C4-2B (cell line): ENCODE measurements around the gene SIRT4.

ENCODE experiments used
- H3K27ac ChIP-seq: fragments of 450-650 bp; 2 replicates; pipeline ENCODE4 v1.5.1; 2017
- CTCF ChIP-seq: fragments of 450-650 bp; conservative IDR thresholded peaks from 2 replicates; pipeline ENCODE4 v1.5.1; 2017; ENCODE audit warnings: mild to moderate bottlenecking
- ZFX ChIP-seq: fragments of 450-650 bp; IDR thresholded peaks from 2 replicates; pipeline ENCODE4 v1.6.1; 2017

The SIRT4 gene

GRCh38 chr12:120261951-120262851 is 39.9 kb upstream of the SIRT4 start:
- no peak for TF ChIP-seq CTCF
- TF ChIP-seq ZFX = no peak
- H3K27ac ChIP-seq = no peak overlapping the region

GRCh38 chr12:120262852-120263747 is 39.0 kb upstream of the SIRT4 start:
- TF ChIP-seq ZFX = no peak
- no peak for TF ChIP-seq CTCF
- peak overlapping the region; percentile 82; the same call in 1 of the 2 replicates for H3K27ac ChIP-seq

- H3K27ac ChIP-seq = peak overlapping the region; percentile 82
- no peak for TF ChIP-seq ZFX
Measured at GRCh38 chr12:120263748-120264085, 38.4 kb upstream of the SIRT4 start.

- TF ChIP-seq ZFX (no peak), CTCF (no peak)
- peak overlapping the region; percentile 82 for H3K27ac ChIP-seq
Measured at GRCh38 chr12:120264086-120264903, 37.8 kb upstream of the SIRT4 start.

- H3K27ac ChIP-seq = peak overlapping the region; percentile 82
- TF ChIP-seq ZFX (no peak), CTCF (no peak)
Measured at GRCh38 chr12:120264904-120265472, 37.1 kb upstream of the SIRT4 start.

GRCh38 chr12:120265473-120266179 is 36.5 kb upstream of the SIRT4 start, which contains the start of gene PXN:
Gene PXN (minus strand): TSS chr12:120265730. CDS start chr12:120265629, 101 bp downstream.
- peak within 1 kb of the TSS; percentile 82 for H3K27ac ChIP-seq
- 0 out of 2 replicates have a peak, but pooled peaks have one; percentile 14 for TF ChIP-seq ZFX
- TF ChIP-seq CTCF = peak; percentile 91
